ENCODE results near the gene RNF212. TPM values are rescaled to one million over a fixed set of nuclear protein-coding genes. Genes with fewer than 3 reads are reported as not detected.

Gene RNF212
- total RNA-seq, 4 donors from 2014 or later: 0.77 to 13.5 (median 5.2) TPM

GRCh38 chr4:1082215-1083182 lies 30.9 kb downstream of the RNF212 start:
- intact Hi-C loops (cut with DNase I; ENCODE audit: low total_unique reads): no loop called here
- Histone ChIP-seq H3K27me3 (no peaks in the 10 kb centered on the region), H3K4me1 (no peaks in the 10 kb centered on the region), H3K4me3 (no peak overlapping the region), H3K9me3 (no peaks in the 10 kb centered on the region), H3K36me3 (no peaks in the 10 kb centered on the region), H3K27ac (no peak overlapping the region)
- TF ChIP-seq POLR2A (IDR thresholded peaks at IDR 0.05): no peak
- TF ChIP-seq, protein P1, sequence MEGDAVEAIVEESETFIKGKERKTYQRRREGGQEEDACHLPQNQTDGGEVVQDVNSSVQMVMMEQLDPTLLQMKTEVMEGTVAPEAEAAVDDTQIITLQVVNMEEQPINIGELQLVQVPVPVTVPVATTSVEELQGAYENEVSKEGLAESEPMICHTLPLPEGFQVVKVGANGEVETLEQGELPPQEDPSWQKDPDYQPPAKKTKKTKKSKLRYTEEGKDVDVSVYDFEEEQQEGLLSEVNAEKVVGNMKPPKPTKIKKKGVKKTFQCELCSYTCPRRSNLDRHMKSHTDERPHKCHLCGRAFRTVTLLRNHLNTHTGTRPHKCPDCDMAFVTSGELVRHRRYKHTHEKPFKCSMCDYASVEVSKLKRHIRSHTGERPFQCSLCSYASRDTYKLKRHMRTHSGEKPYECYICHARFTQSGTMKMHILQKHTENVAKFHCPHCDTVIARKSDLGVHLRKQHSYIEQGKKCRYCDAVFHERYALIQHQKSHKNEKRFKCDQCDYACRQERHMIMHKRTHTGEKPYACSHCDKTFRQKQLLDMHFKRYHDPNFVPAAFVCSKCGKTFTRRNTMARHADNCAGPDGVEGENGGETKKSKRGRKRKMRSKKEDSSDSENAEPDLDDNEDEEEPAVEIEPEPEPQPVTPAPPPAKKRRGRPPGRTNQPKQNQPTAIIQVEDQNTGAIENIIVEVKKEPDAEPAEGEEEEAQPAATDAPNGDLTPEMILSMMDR (IDR thresholded peaks at IDR 0.05): no peak
- DNase-seq: no peak

GRCh38 chr4:1081689-1082040 lies 31.7 kb downstream of the RNF212 start:
- H3K27ac ChIP-seq: no peak overlapping the region
- H3K4me3 ChIP-seq: no peak overlapping the region
- no peak for DNase-seq
- no peaks in the 10 kb centered on the region for H3K27me3 ChIP-seq
- intact Hi-C loops (cut with DNase I; ENCODE audit: low total_unique reads): no loop called here
- no peak for TF ChIP-seq POLR2A (IDR thresholded peaks at IDR 0.05)
- TF ChIP-seq, protein P1 (IDR thresholded peaks at IDR 0.05): no peak
- H3K4me1 ChIP-seq: no peaks in the 10 kb centered on the region
- H3K36me3 ChIP-seq: no peaks in the 10 kb centered on the region
- no peaks in the 10 kb centered on the region for H3K9me3 ChIP-seq

- DNase-seq: no peak
- Histone ChIP-seq H3K27me3 (no peaks in the 10 kb centered on the region), H3K9me3 (no peaks in the 10 kb centered on the region), H3K36me3 (no peaks in the 10 kb centered on the region), H3K4me3 (no peak overlapping the region), H3K4me1 (no peaks in the 10 kb centered on the region), H3K27ac (no peak overlapping the region)
- intact Hi-C loops (cut with DNase I; ENCODE audit: low total_unique reads): no loop called here
- TF ChIP-seq, protein P1 (IDR thresholded peaks at IDR 0.05): no peak
- TF ChIP-seq POLR2A (IDR thresholded peaks at IDR 0.05): no peak
Observed at GRCh38 chr4:1080961-1081688, 32.2 kb downstream of the RNF212 start.

- TF ChIP-seq, protein P1 (IDR thresholded peaks at IDR 0.05): no peak
- TF ChIP-seq POLR2A (IDR thresholded peaks at IDR 0.05): no peak
- Histone ChIP-seq H3K27me3 (no peaks in the 10 kb centered on the region), H3K36me3 (no peaks in the 10 kb centered on the region), H3K4me1 (no peaks in the 10 kb centered on the region), H3K4me3 (no peak overlapping the region), H3K27ac (no peak overlapping the region), H3K9me3 (no peaks in the 10 kb centered on the region)
- intact Hi-C loops (cut with DNase I; ENCODE audit: low total_unique reads): no loop called here
- no peak for DNase-seq
Observed at GRCh38 chr4:1080432-1080831, 32.9 kb downstream of the RNF212 start.

Data from uterus (tissue), 4 donors.